Measurements from ENCODE around the gene PIK3IP1.

GRCh38 chr22:31263896-31264640 lies 28.2 kb downstream of the PIK3IP1 start:
- no peak for TF ChIP-seq CREB3 (tag; conservative IDR thresholded peaks at IDR 0.05; ENCODE audit: low read depth)
- TF ChIP-seq EP300 (IDR thresholded peaks at IDR 0.05; ENCODE audit: low read length): no peak
- TF ChIP-seq MNT (conservative IDR thresholded peaks at IDR 0.05): no peak
- no peak for TF ChIP-seq ZBTB49 (CRISPR knock-in tag; IDR thresholded peaks at IDR 0.05; ENCODE audit: borderline replicate concordance)
- TF ChIP-seq HMG20B (CRISPR knock-in tag; IDR thresholded peaks at IDR 0.05): no peak
- TF ChIP-seq FOSL1 (tag; conservative IDR thresholded peaks at IDR 0.05): no peak
- no peak for TF ChIP-seq SIRT6 (IDR thresholded peaks at IDR 0.05; ENCODE audit: low read depth, low read length)
- TF ChIP-seq BRD4 (IDR thresholded peaks at IDR 0.05): no peak
- no peak for TF ChIP-seq POLR2A (conservative IDR thresholded peaks at IDR 0.05)
- no peak for TF ChIP-seq DPF2 (IDR thresholded peaks at IDR 0.05)
- TF ChIP-seq MYC (IDR thresholded peaks at IDR 0.05; ENCODE audit: low read depth, low read length): no peak
- no peak for TF ChIP-seq MYC (CRISPR knock-in tag; IDR thresholded peaks at IDR 0.05; ENCODE audit: borderline replicate concordance, low read depth)
